ENCODE measurements around the gene KDM4C.

KDM4C gene

DNA sequence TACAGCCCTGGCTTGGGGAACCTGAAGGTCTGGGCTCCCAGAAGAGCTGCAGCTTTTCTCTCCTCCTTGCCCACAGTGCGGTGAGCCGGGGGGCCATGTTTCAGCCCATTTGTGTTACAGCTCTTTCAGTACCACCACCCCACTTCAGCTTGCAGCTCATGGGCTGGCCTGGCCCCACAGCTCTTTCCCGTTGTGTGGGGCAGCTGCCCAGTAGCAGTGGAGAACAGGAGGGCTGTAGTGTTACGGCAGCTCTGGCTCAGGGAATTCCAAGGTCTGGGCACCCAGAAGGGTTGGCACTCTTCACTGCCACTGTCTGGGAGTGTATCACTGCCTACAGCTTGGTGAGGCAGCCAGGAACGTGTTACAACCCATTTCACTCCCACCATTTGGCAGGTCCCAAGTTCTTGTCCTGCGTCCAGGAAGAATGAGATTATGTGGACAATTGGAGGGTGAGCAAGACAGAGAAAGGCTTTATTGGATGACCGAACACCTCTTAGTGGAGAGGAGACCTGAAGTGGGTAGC lies 390.5 kb downstream of the KDM4C start:
- no peak for DNase-seq

- no peak for DNase-seq
Measured at GRCh38 chr9:7149258-7149657, 391.5 kb downstream of the KDM4C start.

GRCh38 chr9:7150153-7150890 lies 392.5 kb downstream of the KDM4C start:
- DNase-seq: no peak

- no peak for DNase-seq
Measured at GRCh38 chr9:7153134-7153533, 395.4 kb downstream of the KDM4C start.

- no peak for DNase-seq
Measured at GRCh38 chr9:7153566-7153965, 395.8 kb downstream of the KDM4C start.

DNA sequence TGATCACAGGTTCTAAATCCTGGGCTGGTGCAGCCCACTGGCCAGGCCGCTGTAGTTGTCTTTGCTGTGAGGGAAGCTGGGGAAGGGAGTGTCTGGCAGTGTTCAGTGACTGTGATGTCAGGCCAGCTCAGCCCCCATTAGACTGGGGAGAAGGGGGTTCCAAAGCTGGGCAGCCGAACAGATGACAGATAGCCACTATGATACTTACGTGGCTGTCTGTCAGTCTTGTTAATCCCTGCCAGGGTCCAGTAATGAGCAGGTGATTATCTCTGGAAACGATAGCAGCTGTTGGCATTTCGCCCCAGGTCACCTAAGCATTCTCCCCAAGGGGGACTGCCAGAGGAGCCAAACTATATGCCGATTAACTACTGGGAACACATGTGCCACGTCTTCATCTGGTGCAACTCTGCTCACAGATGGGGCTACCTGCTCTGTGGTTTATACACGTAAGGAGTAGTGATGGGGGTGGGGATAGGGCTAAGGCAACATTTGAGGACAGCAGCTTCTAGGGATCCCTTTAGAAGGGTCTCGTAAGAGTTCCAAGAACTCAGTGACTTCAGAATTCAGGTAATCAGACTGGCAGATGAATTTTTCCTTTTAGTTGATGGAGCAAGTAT lies 396.3 kb downstream of the KDM4C start:
- no peak for DNase-seq

- DNase-seq: no peak
Measured at GRCh38 chr9:7154650-7155049, 396.9 kb downstream of the KDM4C start.

DNA sequence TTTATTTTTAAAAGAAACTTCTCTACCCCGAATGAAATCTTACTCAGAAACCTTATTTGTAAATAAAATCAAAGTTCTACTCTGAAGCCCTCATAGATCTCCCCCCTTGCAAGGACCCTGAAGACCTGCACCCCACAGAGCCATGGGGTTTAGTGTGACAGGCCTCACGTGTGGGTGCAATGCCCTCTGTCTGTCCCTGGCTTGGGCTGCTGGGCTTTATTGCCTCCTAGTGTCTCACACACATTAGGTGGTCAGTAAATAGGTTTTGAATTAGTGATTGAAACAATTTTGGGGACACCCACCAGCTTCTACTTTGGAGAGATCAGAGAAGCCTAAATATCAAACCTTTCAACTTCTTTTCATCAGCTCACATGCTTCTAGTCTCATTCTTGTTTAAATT lies 403.7 kb downstream of the KDM4C start:
- DNase-seq: no peak

DNA sequence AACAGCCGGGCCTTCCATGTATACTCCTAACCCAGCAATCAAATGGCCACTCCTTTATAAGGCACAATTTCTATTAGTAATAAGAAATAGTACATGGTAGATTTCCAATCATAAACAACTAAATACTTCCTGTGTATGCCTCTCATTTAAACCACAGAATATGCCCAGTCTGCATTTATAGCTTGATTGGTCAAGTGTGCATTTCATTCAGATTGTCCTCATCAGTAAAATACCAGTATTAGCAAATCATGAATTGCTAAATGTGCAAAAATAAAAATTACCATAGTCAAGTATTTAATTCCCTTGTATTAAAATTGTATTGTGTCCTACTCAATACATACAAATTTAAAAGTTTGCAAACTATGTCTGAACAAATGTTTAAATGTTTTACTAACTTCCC lies 406.2 kb downstream of the KDM4C start:
- no peak for DNase-seq

DNA sequence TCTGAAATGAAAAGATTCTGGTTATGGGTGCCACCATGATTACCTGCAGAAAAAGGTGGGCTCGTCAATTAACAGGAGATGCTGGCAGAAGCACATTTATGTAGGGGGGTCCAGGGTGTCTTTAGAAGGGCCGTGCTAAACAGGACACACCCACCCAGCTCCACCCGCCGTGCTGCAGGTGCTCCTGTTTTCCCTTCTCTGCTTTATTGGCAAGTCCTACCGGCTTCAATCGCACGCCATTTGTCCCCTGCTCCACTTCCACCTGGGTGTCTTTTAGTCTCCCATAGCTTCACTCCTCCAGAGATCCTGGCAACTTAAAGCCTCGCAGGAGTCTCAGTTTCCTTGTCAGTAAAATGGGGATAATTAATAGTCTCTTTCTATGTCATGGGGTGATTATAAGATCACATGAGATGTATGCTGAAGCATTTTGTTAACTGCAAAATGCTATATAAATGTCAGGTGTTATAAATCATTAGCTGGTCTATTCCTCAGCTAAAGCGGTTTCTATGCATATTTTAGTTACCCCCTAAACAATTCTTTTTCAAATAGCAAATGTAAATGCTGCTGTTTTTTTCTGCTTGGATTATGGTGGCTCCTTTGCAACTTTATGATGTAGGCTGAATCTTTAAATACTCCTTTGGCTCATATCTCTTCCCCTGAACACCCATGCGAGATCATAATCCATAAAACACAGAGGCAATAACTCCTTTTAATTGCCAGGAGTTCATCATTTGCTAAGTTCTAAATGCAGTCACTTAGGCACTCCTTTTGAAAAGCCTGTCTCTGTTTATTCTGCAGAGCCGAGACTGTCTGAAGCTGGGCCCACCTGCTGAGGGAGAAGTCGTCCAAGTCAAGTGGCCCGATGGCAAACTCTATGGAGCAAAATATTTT lies 406.9 kb downstream of the KDM4C start:
- DNase-seq: no peak

- no peak for DNase-seq
Measured at GRCh38 chr9:7165331-7165975, 407.7 kb downstream of the KDM4C start.

DNA sequence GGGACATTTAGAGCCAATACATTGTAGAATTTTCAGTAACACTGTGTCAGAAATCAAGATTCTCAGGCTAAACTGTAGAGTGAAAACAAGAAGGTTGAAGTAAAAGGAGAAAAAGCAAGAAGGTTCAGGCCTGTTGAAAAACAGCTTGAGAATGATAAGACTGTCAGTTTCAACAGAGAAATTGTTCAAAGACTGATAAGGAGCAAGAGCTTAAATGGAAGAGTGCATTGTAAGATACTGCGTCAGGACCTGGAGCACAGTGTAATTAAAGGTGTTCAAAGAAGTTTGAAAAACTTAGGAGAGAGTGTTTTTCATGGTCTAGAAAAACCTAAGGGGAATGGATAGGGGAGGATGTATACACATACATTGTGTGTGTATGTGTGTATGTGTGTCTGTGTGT lies 408.3 kb downstream of the KDM4C start:
- no peak for DNase-seq

GRCh38 chr9:7169717-7170389 lies 412.1 kb downstream of the KDM4C start:
- no peak for DNase-seq

DNA sequence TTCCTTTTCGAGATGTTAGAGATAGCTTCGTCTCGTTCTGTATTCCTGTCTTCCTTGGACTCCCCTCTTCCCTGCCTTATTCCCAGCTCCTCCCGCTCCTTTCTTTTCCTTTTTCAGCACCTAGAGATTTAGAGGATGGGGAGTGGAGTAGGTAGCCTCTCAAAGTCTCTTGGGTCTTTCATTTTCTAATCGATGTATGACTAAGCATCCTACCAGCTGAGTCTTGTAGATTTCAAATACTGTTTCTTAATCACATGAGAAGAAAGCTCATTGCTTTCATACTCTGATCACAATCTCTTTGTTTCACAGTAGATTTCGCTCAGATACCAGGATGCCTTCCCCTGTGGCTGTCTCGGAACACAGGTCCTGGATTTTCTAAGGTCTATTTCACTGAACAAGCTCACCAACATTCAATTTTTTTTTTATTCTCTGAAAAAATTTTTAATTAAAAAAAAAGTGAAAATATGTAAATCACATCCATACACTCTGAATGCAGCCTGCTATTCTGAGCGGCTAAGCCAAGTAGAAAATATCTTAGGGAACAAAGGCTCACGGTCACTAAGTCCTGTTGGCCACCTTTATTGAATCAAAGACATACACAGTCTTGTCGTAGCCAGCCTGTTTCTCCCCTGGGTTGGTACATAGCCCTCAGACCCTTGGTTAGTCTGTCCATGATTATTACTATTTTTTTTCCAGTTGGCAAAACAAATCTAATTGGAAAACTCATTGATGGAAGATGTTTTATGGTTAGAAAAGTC lies 413.8 kb downstream of the KDM4C start:
- DNase-seq: no peak

DNA sequence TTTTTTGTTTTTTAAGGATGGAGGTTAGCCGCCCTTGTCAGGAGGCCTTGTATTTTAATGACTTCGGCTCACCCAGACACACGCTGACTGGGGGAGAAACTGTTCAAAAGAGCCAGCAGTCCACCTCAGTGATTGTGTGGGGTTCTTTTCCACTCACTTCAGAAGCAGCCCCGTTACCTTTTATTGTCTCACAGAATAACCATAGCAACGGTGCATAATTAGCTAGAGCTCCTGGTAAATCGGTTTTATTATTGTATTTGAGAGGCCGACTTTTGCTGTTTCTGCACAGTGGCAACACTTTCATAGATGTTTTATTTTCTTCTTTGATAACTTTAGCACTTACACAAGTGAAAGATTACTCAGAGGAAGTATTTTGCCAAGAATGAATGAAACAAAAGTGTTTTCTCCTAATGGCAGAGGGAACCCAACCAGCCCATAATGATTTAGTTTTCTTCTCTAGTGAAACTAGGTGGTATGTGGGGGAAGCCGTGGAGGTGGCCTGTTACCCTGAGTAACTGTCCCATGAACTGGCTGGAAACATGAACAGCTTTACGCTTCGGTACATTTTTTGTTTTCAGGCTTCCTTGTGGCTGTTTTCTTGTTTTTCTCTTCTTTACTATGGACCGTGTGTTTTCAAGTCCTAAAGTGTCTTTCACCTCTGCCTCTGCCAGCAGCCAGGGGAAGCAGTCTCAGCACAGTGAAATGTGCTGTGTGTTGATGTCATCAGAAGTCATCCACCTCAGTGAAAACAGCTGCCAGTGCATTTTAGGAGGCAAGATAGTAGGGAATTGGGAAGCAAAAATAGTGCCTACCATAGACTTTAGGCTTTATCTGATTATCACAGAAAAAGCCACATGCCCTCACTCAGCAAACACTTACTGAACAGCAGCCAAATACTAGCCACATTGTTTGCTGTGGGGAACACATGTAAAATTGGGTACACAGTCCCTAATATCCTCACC lies 414.7 kb downstream of the KDM4C start:
- DNase-seq: no peak

DNA sequence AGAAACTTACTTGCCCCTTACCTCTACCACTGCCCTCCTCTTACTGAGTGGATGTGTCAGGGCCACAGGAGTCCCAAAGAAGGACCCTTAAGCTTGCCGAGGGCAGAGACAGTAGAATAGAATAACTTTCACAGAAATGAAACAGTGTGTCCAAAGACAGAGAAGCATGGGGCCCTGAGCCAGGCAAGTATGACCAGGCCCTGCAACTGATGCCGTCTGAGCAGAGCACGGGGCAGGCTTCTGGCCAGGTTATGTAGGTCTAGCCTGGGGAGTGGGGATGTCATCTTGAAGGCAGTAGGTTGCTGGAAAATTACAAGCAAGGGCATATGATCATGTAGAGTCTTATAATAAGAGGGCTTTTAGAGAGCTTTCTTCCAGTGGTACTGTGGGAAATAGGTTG lies 415.4 kb downstream of the KDM4C start:
- no peak for DNase-seq

DNA sequence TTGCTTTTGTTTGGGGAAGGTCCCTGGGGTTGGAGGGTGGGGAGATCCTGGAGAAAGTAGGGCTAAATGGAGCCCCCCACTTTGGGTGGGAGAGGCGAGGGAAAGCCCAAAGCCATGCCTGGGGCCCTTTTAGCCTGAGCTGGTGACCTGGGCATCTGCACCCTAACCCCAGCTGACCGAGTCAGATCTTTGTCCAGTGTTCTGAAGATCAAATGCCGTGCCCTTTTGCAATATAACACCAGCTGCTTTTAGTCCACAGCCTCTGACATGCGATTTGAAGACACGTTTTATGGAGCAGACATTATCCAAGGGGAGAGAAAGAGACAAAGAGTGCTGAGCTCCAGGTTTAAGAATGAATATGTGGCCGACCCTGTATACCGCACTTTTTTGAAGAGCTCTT lies 416.5 kb downstream of the KDM4C start:
- no peak for DNase-seq

DNA sequence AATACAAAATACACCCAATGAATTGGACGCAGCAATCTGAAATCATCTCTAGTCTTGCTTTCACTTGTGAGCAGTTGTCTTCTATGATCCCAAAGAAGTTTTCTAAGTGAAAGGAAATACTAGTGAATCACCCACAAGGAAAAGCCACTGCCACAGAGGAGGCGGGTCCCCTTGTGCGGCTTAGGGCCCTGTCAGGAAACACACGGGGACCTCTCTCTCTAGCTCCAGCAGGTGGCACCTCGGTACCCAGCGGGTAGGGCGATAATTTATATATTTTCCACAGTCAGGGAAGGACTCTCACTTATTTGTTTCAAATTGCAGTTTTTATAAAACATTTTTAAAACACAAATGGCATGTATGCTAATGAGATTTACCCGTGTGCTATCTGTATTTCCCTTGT lies 417.1 kb downstream of the KDM4C start:
- DNase-seq: no peak

DNA sequence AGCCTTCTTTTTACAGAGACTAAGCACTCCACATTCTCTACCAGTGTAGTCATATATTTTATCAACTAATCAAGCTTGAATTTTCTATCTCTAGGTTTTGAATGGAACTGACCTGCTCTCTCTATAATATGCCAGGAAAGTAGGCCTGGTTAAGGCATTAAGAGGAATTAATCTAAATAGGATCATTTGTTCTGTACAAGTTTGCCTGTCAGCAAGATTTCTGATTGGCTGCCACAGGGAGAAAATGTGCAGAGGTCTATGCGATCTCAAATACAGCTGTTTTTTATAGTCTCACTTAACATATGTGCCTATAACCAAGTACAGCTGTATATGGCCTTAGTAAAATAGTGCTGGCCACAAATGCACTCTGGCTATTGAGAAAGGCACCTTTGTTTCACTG lies 418.8 kb downstream of the KDM4C start:
- no peak for DNase-seq

DNA sequence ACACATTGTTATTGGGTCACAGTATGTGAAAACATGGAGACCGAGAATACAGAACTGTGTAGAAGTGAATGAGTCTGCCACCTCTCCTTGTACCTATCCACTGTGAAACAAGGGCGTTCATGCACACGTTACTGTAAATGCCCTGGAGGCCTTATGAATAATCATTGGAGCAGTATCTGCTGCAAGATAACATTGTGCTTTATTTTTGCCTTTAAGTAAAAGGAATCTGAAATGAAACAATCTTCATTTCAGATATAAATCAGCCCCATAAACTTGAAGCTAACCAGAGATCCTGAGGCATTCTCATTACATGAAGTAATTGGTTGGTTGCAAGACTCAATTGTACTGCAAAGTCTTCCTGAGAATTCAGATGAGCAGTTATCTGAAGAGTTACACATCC lies 419.6 kb downstream of the KDM4C start:
- no peak for DNase-seq

DNA sequence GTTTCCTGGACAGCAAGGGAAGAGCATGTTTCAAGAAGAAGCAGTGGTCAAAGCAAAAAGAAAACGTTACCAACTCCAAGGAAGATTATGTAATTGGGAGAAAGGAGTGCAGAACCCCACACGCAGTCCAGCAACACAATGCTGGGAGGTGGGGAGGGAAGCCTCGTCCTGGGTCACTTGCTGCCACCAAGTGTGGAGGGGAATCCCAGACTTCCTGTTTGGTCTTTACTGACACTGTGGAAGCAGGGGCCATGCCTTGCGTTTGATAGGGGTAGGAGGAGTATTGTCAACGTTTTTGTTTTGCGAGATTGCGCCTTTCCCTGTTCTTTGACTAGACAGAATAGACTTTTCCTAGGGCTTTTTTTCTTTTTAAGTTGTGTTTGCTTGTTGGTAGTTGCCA lies 421.0 kb downstream of the KDM4C start:
- DNase-seq: no peak

Measured in stimulated activated CD4-positive, alpha-beta T cell treated with anti-CD3 and anti-CD28 coated beads, Interleukin-4, amount 100 ng/mL, for 24 hours (primary cell).